DND-41 (cell line): ENCODE data around the gene SLC9A4.

Experiments used
- EZH2 ChIP-seq: IDR thresholded peaks from 3 replicates; pipeline ENCODE4 v1.6.1; 2012; ENCODE audit warnings: borderline replicate concordance, low read depth, mild to moderate bottlenecking, moderate library complexity, low read length, inconsistent platforms; ENCODE audit not compliant: severe bottlenecking
- TF ChIP-seq, protein P1 (sequence below): IDR thresholded peaks from 2 replicates; pipeline ENCODE4 v1.5.1; 2012; ENCODE audit warnings: borderline replicate concordance, low read length, moderate library complexity, mild to moderate bottlenecking; ENCODE audit not compliant: poor library complexity, severe bottlenecking; ENCODE audit errors: extremely low read depth

DNA sequence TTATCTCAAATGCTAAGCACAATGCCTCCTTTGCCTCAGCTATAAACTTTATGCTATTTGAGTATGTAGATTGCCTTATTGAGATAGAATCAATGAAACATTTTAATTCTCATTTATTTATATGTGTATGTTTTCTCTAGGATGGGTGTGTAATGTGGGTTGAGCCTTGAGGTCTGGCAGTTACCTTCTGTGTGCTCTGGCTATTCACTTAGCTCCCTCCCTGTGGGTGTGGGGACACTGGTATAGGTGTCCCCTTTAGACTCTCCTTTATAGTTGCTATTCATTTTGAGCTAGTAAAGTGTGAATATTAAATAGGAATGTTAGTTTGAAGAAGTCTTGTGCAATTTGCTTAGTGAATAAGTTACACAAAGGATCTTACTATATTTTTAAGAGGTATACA lies 1.8 kb downstream of the SLC9A4 start:
- TF ChIP-seq, protein P1, sequence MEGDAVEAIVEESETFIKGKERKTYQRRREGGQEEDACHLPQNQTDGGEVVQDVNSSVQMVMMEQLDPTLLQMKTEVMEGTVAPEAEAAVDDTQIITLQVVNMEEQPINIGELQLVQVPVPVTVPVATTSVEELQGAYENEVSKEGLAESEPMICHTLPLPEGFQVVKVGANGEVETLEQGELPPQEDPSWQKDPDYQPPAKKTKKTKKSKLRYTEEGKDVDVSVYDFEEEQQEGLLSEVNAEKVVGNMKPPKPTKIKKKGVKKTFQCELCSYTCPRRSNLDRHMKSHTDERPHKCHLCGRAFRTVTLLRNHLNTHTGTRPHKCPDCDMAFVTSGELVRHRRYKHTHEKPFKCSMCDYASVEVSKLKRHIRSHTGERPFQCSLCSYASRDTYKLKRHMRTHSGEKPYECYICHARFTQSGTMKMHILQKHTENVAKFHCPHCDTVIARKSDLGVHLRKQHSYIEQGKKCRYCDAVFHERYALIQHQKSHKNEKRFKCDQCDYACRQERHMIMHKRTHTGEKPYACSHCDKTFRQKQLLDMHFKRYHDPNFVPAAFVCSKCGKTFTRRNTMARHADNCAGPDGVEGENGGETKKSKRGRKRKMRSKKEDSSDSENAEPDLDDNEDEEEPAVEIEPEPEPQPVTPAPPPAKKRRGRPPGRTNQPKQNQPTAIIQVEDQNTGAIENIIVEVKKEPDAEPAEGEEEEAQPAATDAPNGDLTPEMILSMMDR: no peak
- no peak for TF ChIP-seq EZH2
